ENCODE data around the gene NSUN4. TPM values are rescaled to one million over a fixed set of nuclear protein-coding genes. Genes with fewer than 3 reads are reported as not detected.
"Not testable (repeated sequence)": the region's sequence is repeated elsewhere in the genome, so short reads cannot be mapped to it uniquely, and the experiment has no call there.

NSUN4 gene
- total RNA-seq, 1 donor: 17.4 TPM

GRCh38 chr1:46333300-46334029 is 7.1 kb upstream of the NSUN4 start:
- H3K36me3 ChIP-seq (ENCODE audit: insufficient read depth, low read length): no peaks in the 10 kb centered on the region
- H3K4me3 ChIP-seq (ENCODE audit: insufficient read depth, low read length): no peak overlapping the region
- no peak overlapping the region for H3K4me2 ChIP-seq (ENCODE audit: insufficient read depth, low read length)
- H2AFZ ChIP-seq (ENCODE audit: low read length): no peak overlapping the region
- DNase-seq (ENCODE audit: insufficient read length, low spot score, missing footprints): peak; percentile 86
- H3K27ac ChIP-seq (ENCODE audit: low read depth, low read length): no peak overlapping the region
- no peaks in the 10 kb centered on the region for H3K9me3 ChIP-seq (ENCODE audit: low read depth, low read length)
- no peaks in the 10 kb centered on the region for H3K4me1 ChIP-seq (ENCODE audit: insufficient read depth, low read length)
- H3K27me3 ChIP-seq (ENCODE audit: insufficient read depth, low read length): no peaks in the 10 kb centered on the region
- H3K79me2 ChIP-seq (ENCODE audit: insufficient read depth, low read length): no peaks in the 10 kb centered on the region
- H4K20me1 ChIP-seq (ENCODE audit: insufficient read depth, low read length): no peaks in the 10 kb centered on the region
- TF ChIP-seq CTCF (IDR thresholded peaks at IDR 0.05; ENCODE audit: extremely low read depth, low read depth, low read length): peak; percentile 51

- no peak for DNase-seq (ENCODE audit: insufficient read length, low spot score, missing footprints)
- H3K4me2 ChIP-seq (ENCODE audit: insufficient read depth, low read length): no peak overlapping the region
- H3K27me3 ChIP-seq (ENCODE audit: insufficient read depth, low read length): no peaks in the 10 kb centered on the region
- H3K4me3 ChIP-seq (ENCODE audit: insufficient read depth, low read length): no peak overlapping the region
- no peak overlapping the region for H3K27ac ChIP-seq (ENCODE audit: low read depth, low read length)
- H3K9me3 ChIP-seq (ENCODE audit: low read depth, low read length): no peaks in the 10 kb centered on the region
- no peaks in the 10 kb centered on the region for H4K20me1 ChIP-seq (ENCODE audit: insufficient read depth, low read length)
- H2AFZ ChIP-seq (ENCODE audit: low read length): no peak overlapping the region
- no peaks in the 10 kb centered on the region for H3K79me2 ChIP-seq (ENCODE audit: insufficient read depth, low read length)
- no peak for TF ChIP-seq CTCF (IDR thresholded peaks at IDR 0.05; ENCODE audit: extremely low read depth, low read depth, low read length)
- no peaks in the 10 kb centered on the region for H3K36me3 ChIP-seq (ENCODE audit: insufficient read depth, low read length)
- no peaks in the 10 kb centered on the region for H3K4me1 ChIP-seq (ENCODE audit: insufficient read depth, low read length)
Measured at GRCh38 chr1:46334030-46334384, 6.6 kb upstream of the NSUN4 start.

GRCh38 chr1:46335081-46335480 is 5.5 kb upstream of the NSUN4 start:
- Histone ChIP-seq H2AFZ (ENCODE audit: low read length) (no peak overlapping the region), H3K79me2 (ENCODE audit: insufficient read depth, low read length) (no peaks in the 10 kb centered on the region), H3K27ac (ENCODE audit: low read depth, low read length) (no peak overlapping the region), H3K36me3 (ENCODE audit: insufficient read depth, low read length) (no peaks in the 10 kb centered on the region), H4K20me1 (ENCODE audit: insufficient read depth, low read length) (no peaks in the 10 kb centered on the region), H3K4me2 (ENCODE audit: insufficient read depth, low read length) (no peak overlapping the region), H3K4me1 (ENCODE audit: insufficient read depth, low read length) (peaks cover 5% of the 10 kb centered on the region), H3K9me3 (ENCODE audit: low read depth, low read length) (no peaks in the 10 kb centered on the region), H3K4me3 (ENCODE audit: insufficient read depth, low read length) (no peak overlapping the region), H3K27me3 (ENCODE audit: insufficient read depth, low read length) (no peaks in the 10 kb centered on the region)
- no peak for DNase-seq (ENCODE audit: insufficient read length, low spot score, missing footprints)
- no peak for TF ChIP-seq CTCF (IDR thresholded peaks at IDR 0.05; ENCODE audit: extremely low read depth, low read depth, low read length)

- not testable (repeated sequence) for H3K9me3 ChIP-seq (ENCODE audit: low read depth, low read length); H3K27me3 ChIP-seq (ENCODE audit: insufficient read depth, low read length); H3K36me3 ChIP-seq (ENCODE audit: insufficient read depth, low read length); H2AFZ ChIP-seq (ENCODE audit: low read length); H4K20me1 ChIP-seq (ENCODE audit: insufficient read depth, low read length); H3K27ac ChIP-seq (ENCODE audit: low read depth, low read length); H3K4me2 ChIP-seq (ENCODE audit: insufficient read depth, low read length); H3K4me3 ChIP-seq (ENCODE audit: insufficient read depth, low read length)
- peak; percentile 70 for DNase-seq (ENCODE audit: insufficient read length, low spot score, missing footprints)
- peaks cover 17% of the 10 kb centered on the region for H3K4me1 ChIP-seq (ENCODE audit: insufficient read depth, low read length)
- H3K79me2 ChIP-seq (ENCODE audit: insufficient read depth, low read length): peaks cover 17% of the 10 kb centered on the region
Measured at GRCh38 chr1:46337409-46337808, 3.2 kb upstream of the NSUN4 start.

Measured in osteoblast (primary cell).